ENCODE results near the gene FAM204A.

The FAM204A gene

GRCh38 chr10:118256825-118257570 is 85.1 kb downstream of the FAM204A start:
- DNase-seq = no peak
- intact Hi-C loops (cut with DNase I) = no loop called here

- no peak for DNase-seq
- intact Hi-C loops (cut with DNase I) = no loop called here
These were observed 85.9 kb downstream of the FAM204A start for GRCh38 chr10:118256209-118256608.

GRCh38 chr10:118255355-118255754 is 86.8 kb downstream of the FAM204A start:
- DNase-seq = no peak
- intact Hi-C loops (cut with DNase I) = no loop called here

DNA sequence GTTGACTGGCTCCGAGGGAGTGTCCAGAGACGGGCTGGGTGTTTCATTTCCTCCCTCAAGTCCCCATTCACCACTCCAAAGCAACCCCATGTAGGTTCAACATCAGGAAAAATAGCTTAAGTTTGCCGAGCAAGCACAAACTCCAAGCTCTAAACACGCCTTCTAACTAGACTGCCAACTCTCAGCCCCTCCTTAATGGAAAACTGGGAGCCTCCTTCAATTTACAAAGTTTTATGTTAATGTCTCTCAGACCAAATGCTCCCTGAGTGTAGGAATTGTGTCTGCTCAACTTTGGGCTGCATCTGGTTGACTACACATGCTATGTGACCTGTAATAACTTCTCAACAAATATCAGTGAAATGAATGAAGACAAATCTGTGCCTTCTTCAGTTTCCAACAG is 87.5 kb downstream of the FAM204A start:
- intact Hi-C loops (cut with DNase I) = no loop called here

DNA sequence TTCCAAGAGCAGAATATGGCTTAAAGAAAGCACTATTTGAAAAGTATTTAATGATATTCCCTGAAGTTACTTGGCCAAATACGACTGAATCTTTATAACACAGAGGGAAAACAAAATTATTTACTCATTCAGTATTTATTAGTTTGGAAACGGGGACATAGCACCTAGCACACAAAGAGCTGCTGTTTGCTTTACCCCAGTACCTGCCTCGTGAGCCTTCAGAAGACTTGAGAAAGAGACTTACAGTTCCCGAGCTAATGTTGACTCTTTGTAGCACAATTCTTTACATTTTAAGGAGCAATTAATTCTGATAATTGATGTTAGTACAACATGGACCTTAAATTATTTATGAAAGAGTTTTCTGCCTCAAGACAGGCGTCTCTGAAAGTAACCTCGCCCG is 88.7 kb downstream of the FAM204A start:
- intact Hi-C loops (cut with DNase I) = no loop called here
- DNase-seq = no peak

More for the DNA sequence above, 87.5 kb downstream of the FAM204A start:
- no peak for DNase-seq

GRCh38 chr10:118251791-118252190 is 90.3 kb downstream of the FAM204A start:
- DNase-seq = no peak
- intact Hi-C loops (cut with DNase I) = no loop called here

DNA sequence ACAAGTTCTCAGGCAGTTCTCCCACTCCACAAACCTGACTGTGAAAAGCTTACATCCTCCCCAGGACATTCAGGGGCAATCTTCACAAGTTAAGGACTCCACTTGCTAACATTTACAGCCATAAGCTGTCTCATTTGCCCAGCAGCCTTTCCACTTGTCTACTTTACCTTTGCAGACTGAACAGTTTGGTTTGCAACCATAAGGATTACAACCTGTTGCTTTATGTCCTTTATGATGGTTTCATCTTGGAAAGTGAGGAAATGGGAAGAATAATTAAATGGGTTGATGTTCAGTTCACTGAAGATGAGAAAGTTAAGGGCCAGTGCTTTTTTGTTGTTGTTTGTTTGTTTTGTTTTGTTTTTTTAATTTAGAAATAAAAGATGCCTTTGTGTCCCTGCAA is 92.4 kb downstream of the FAM204A start:
- DNase-seq = no peak
- intact Hi-C loops (cut with DNase I) = no loop called here

All from head of caudate nucleus (tissue), 42 donors.